GM13977 (cell line): ENCODE measurements around the gene LPP.

ENCODE experiments used
- DNase-seq: peaks from one replicate; pipeline ENCODE4 v3.0.0; 2012; ENCODE audit warnings: low spot score
- CTCF ChIP-seq: IDR thresholded peaks from 2 replicates; pipeline ENCODE4 v1.5.1; 2012; ENCODE audit warnings: mild to moderate bottlenecking, control low read depth; ENCODE audit not compliant: insufficient read depth; ENCODE audit errors: extremely low read depth, missing control alignments
- in situ Hi-C: fragments of 300-500 bp; cut with MboI; formaldehyde crosslinking; loops from one replicate; pipeline ENCODE4 v1.12.0; 2022; ENCODE audit warnings: low sequenced_read_pairs, low pct_unique_long_range_greater_than_20kb, mixed read lengths, inconsistent platforms; ENCODE audit not compliant: unreplicated experiment

The LPP gene

GRCh38 chr3:188223936-188224335, 70.0 kb downstream of the LPP start:
- TF ChIP-seq CTCF = no peak
- in situ Hi-C loops = no loop called here
- DNase-seq = no peak

GRCh38 chr3:188227442-188227841, 73.5 kb downstream of the LPP start:
- no peak for DNase-seq
- TF ChIP-seq CTCF = no peak
- in situ Hi-C loops = no loop called here

- no peak for TF ChIP-seq CTCF
- DNase-seq = no peak
- in situ Hi-C loops = no loop called here
Measured at GRCh38 chr3:188229177-188229576, 75.2 kb downstream of the LPP start.

GRCh38 chr3:188229726-188230125, 75.8 kb downstream of the LPP start:
- in situ Hi-C loops = no loop called here
- TF ChIP-seq CTCF = no peak
- no peak for DNase-seq

- in situ Hi-C loops = no loop called here
- no peak for DNase-seq
- no peak for TF ChIP-seq CTCF
Measured at GRCh38 chr3:188230962-188231361, 77.0 kb downstream of the LPP start.

GRCh38 chr3:188231456-188231855, 77.5 kb downstream of the LPP start:
- in situ Hi-C loops = no loop called here
- TF ChIP-seq CTCF = no peak
- no peak for DNase-seq

GRCh38 chr3:188232656-188233055, 78.7 kb downstream of the LPP start:
- TF ChIP-seq CTCF = no peak
- DNase-seq = no peak
- in situ Hi-C loops = no loop called here
